Breast epithelium (tissue), 3 donors: Measurements from ENCODE around the gene QTRT2.

Source experiments
- POLR2A ChIP-seq: fragments of 450-650 bp; IDR thresholded peaks from one replicate; pipeline ENCODE4 v1.6.1; 2016; ENCODE audit warnings: antibody characterized with exemption, mild to moderate bottlenecking, moderate library complexity
- POLR2AphosphoS5 ChIP-seq, 3 donors: sonication (generic); formaldehyde crosslinking; IDR thresholded peaks; one replicate each; pipeline ENCODE4 v1.6.1; 2017; ENCODE audit warnings: antibody characterized with exemption in 3 of 3
- TF ChIP-seq, protein P1 (sequence below), 3 donors: fragments of 450-650 bp; IDR thresholded peaks; one replicate each; pipeline ENCODE4 v1.5.1; 2016 to 2017; ENCODE audit warnings: antibody characterized with exemption in 3 of 3, mild to moderate bottlenecking in 3 of 3, moderate library complexity in 3 of 3

DNA sequence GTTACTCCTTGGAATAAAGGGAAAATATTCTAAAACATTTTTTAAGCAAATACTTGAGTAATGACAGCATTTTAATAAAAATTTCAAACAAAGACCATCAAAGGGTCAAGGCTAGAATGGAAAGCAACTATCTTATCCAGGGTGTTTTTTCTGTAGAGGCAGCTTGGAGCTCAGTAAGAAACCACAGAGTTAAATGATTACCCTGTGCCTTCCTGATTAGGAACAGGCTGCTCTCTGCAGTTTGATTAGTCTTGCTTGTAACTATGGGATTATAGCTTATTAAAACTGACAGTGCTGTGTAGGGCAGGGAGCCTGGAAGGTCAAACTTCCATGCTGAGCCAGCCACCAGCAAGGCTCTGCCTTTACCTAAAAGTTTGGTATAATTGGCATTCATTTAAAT is 33.1 kb downstream of the QTRT2 start:
- no peak for TF ChIP-seq POLR2A
- TF ChIP-seq POLR2AphosphoS5 (IDR thresholded peaks at IDR 0.05), result no peak
- TF ChIP-seq, protein P1, sequence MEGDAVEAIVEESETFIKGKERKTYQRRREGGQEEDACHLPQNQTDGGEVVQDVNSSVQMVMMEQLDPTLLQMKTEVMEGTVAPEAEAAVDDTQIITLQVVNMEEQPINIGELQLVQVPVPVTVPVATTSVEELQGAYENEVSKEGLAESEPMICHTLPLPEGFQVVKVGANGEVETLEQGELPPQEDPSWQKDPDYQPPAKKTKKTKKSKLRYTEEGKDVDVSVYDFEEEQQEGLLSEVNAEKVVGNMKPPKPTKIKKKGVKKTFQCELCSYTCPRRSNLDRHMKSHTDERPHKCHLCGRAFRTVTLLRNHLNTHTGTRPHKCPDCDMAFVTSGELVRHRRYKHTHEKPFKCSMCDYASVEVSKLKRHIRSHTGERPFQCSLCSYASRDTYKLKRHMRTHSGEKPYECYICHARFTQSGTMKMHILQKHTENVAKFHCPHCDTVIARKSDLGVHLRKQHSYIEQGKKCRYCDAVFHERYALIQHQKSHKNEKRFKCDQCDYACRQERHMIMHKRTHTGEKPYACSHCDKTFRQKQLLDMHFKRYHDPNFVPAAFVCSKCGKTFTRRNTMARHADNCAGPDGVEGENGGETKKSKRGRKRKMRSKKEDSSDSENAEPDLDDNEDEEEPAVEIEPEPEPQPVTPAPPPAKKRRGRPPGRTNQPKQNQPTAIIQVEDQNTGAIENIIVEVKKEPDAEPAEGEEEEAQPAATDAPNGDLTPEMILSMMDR (IDR thresholded peaks at IDR 0.05), result no peak
